H9 (cell line): ENCODE measurements around the gene NPAS2. TPM values are rescaled to one million over a fixed set of nuclear protein-coding genes. Genes with fewer than 3 reads are reported as not detected.

ENCODE experiments used
- DNase-seq: peaks from one replicate; pipeline ENCODE4 v3.0.0-alpha.2; 2017
- H2AFZ ChIP-seq: one replicate; pipeline ENCODE4 v1.6.1; 2013; ENCODE audit warnings: mild to moderate bottlenecking, low read length, control low read depth, moderate library complexity
- H2AK5ac ChIP-seq: 2 replicates; pipeline ENCODE4 v1.6.1; 2013; ENCODE audit warnings: low read length, control low read depth, mixed read lengths; ENCODE audit not compliant: insufficient read length
- H2BK120ac ChIP-seq: one replicate; pipeline ENCODE4 v1.6.1; 2013; ENCODE audit warnings: low read depth, mild to moderate bottlenecking, low read length, control low read depth, inconsistent platforms; ENCODE audit not compliant: poor library complexity, severe bottlenecking
- H2BK12ac ChIP-seq: 2 replicates; pipeline ENCODE4 v1.6.1; 2013; ENCODE audit warnings: low read length, control low read depth, mixed read lengths, low read depth; ENCODE audit not compliant: insufficient read length
- H2BK15ac ChIP-seq: 2 replicates; pipeline ENCODE4 v1.6.1; 2013; ENCODE audit warnings: low read depth, low read length, control low read depth
- H2BK20ac ChIP-seq: one replicate; pipeline ENCODE4 v1.6.1; 2013; ENCODE audit warnings: low read depth, mild to moderate bottlenecking, low read length, control low read depth, inconsistent platforms; ENCODE audit not compliant: poor library complexity, severe bottlenecking
- H2BK5ac ChIP-seq: 2 replicates; pipeline ENCODE4 v1.6.1; 2013; ENCODE audit warnings: low read length, control low read depth, mixed read lengths; ENCODE audit not compliant: insufficient read length
- H3K14ac ChIP-seq: 2 replicates; pipeline ENCODE4 v1.6.1; 2013; ENCODE audit warnings: low read length, control low read depth; ENCODE audit not compliant: insufficient read depth
- H3K18ac ChIP-seq: 2 replicates; pipeline ENCODE4 v1.6.1; 2013; ENCODE audit warnings: low read depth, mild to moderate bottlenecking, mixed read lengths, low read length, control low read depth; ENCODE audit not compliant: insufficient read length
- H3K23ac ChIP-seq: 2 replicates; pipeline ENCODE4 v1.6.1; 2013; ENCODE audit warnings: low read length, control low read depth, mixed read lengths, low read depth; ENCODE audit not compliant: insufficient read length
- H3K23me2 ChIP-seq: 2 replicates; pipeline ENCODE4 v1.6.1; 2013; ENCODE audit warnings: low read depth, mild to moderate bottlenecking, mixed read lengths, low read length, control low read depth; ENCODE audit not compliant: insufficient read length, poor library complexity, severe bottlenecking
- H3K27ac ChIP-seq: 2 replicates; pipeline ENCODE4 v1.5.1; 2013; ENCODE audit warnings: low read length, control low read depth, mixed read lengths, low read depth; ENCODE audit not compliant: insufficient read length
- H3K27me3 ChIP-seq: 2 replicates; pipeline ENCODE4 v1.6.1; 2013; ENCODE audit warnings: low read length, control low read depth, inconsistent platforms; ENCODE audit not compliant: insufficient read depth
- H3K4ac ChIP-seq: 2 replicates; pipeline ENCODE4 v1.6.1; 2013; ENCODE audit warnings: low read depth, mild to moderate bottlenecking, control low read depth, inconsistent platforms, low read length, moderate library complexity
- H3K4me1 ChIP-seq: 2 replicates; pipeline ENCODE4 v1.6.1; 2013; ENCODE audit warnings: low read length, control low read depth, inconsistent platforms; ENCODE audit not compliant: insufficient read depth
- H3K4me2 ChIP-seq: 2 replicates; pipeline ENCODE4 v1.6.1; 2013; ENCODE audit warnings: low read length, control low read depth, mixed read lengths; ENCODE audit not compliant: insufficient read length, insufficient read depth
- H3K56ac ChIP-seq: 2 replicates; pipeline ENCODE4 v1.6.1; 2013; ENCODE audit warnings: low read depth, mild to moderate bottlenecking, mixed read lengths, low read length, control low read depth; ENCODE audit not compliant: insufficient read length
- H3K79me1 ChIP-seq: 2 replicates; pipeline ENCODE4 v1.6.1; 2013; ENCODE audit warnings: low read depth, mild to moderate bottlenecking, moderate library complexity, low read length, control low read depth, inconsistent platforms; ENCODE audit not compliant: insufficient read depth, poor library complexity, severe bottlenecking
- H3K79me2 ChIP-seq: 2 replicates; pipeline ENCODE4 v1.6.1; 2013; ENCODE audit warnings: low read length, control low read depth, inconsistent platforms; ENCODE audit not compliant: insufficient read depth
- H3K9ac ChIP-seq: 2 replicates; pipeline ENCODE4 v1.6.1; 2013; ENCODE audit warnings: low read length, control low read depth, mixed read lengths; ENCODE audit not compliant: insufficient read length; ENCODE audit errors: extremely low read depth
- H3K9me3 ChIP-seq: one replicate; pipeline ENCODE4 v1.6.1; 2013; ENCODE audit warnings: low read depth, low read length, inconsistent platforms; ENCODE audit not compliant: control insufficient read depth
- H3T11ph ChIP-seq: one replicate; pipeline ENCODE4 v1.6.1; 2013; ENCODE audit warnings: mild to moderate bottlenecking, low read length, control low read depth, inconsistent platforms
- H4K20me1 ChIP-seq: one replicate; pipeline ENCODE4 v1.6.1; 2013; ENCODE audit not compliant: control insufficient read depth, insufficient read length, insufficient read depth
- H4K5ac ChIP-seq: 2 replicates; pipeline ENCODE4 v1.6.1; 2013; ENCODE audit warnings: low read depth, mild to moderate bottlenecking, mixed read lengths, low read length, control low read depth; ENCODE audit not compliant: insufficient read length
- H4K8ac ChIP-seq: replicated peaks from 2 replicates; pipeline ENCODE4 v1.6.1; 2013; ENCODE audit warnings: low read length, control low read depth, mixed read lengths, low read depth; ENCODE audit not compliant: insufficient read length
- H4K91ac ChIP-seq: 2 replicates; pipeline ENCODE4 v1.6.1; 2013; ENCODE audit warnings: low read depth, mild to moderate bottlenecking, moderate library complexity, mixed read lengths, low read length, control low read depth; ENCODE audit not compliant: insufficient read length
- H3K27ac Mint-ChIP-seq, 3 experiments: 2 replicates in 2 of 3; 3 replicates in 1 of 3; pipeline ENCODE4 v1.8.0; 2020 to 2021; ENCODE audit warnings: mixed read lengths in 3 of 3, mild to moderate bottlenecking in 1 of 3, moderate library complexity in 1 of 3
- H3K27me3 Mint-ChIP-seq: 2 replicates; pipeline ENCODE4 v1.8.0; 2021; ENCODE audit warnings: low read depth, mild to moderate bottlenecking, moderate library complexity, mixed read lengths
- H3K36me3 Mint-ChIP-seq, 3 experiments: 2 replicates in 2 of 3; 3 replicates in 1 of 3; pipeline ENCODE4 v1.8.0; 2020 to 2021; ENCODE audit warnings: low read depth in 3 of 3, mixed read lengths in 3 of 3; ENCODE audit not compliant: insufficient read depth in 1 of 3
- H3K4me1 Mint-ChIP-seq, 2 experiments: 2 replicates each; pipeline ENCODE4 v1.8.0; 2020; ENCODE audit warnings: mixed read lengths in 2 of 2
- H3K4me3 Mint-ChIP-seq, 2 experiments: 2 replicates in 1 of 2; 3 replicates in 1 of 2; pipeline ENCODE4 v1.8.0; 2020 to 2021; ENCODE audit warnings: mild to moderate bottlenecking in 2 of 2, mixed read lengths in 2 of 2, moderate library complexity in 1 of 2
- H3K9me3 Mint-ChIP-seq, 2 experiments: 2 replicates in 1 of 2; 3 replicates in 1 of 2; pipeline ENCODE4 v1.8.0; 2020; ENCODE audit warnings: mild to moderate bottlenecking in 2 of 2, mixed read lengths in 2 of 2, moderate library complexity in 1 of 2
- WGBS: extraction: QIAGEN DNeasy Blood & Tissue Kit; methylation state at CpG from one replicate; pipeline ENCODE4 v1.1.7; 2013; ENCODE audit warnings: missing lambda C conversion rate, low lambda C conversion rate, mixed read lengths; ENCODE audit not compliant: insufficient read length; ENCODE audit errors: extremely low coverage; 5-methylcytosine and 5-hydroxymethylcytosine counted together
- total RNA-seq: library from RNA; stranded (reverse); gene quantifications from 2 replicates; pipeline ENCODE4 v1.2.1, GENCODE V29; 2021
- TF ChIP-seq, protein P1 (sequence below): fragments of 200-600 bp; sonication (generic); conservative IDR thresholded peaks from 3 replicates; pipeline ENCODE4 v1.8.0; 2021; ENCODE audit warnings: antibody characterized with exemption, mild to moderate bottlenecking

Gene NPAS2
- total RNA-seq, 1 experiment from 2014 or later: 1.3 TPM

DNA sequence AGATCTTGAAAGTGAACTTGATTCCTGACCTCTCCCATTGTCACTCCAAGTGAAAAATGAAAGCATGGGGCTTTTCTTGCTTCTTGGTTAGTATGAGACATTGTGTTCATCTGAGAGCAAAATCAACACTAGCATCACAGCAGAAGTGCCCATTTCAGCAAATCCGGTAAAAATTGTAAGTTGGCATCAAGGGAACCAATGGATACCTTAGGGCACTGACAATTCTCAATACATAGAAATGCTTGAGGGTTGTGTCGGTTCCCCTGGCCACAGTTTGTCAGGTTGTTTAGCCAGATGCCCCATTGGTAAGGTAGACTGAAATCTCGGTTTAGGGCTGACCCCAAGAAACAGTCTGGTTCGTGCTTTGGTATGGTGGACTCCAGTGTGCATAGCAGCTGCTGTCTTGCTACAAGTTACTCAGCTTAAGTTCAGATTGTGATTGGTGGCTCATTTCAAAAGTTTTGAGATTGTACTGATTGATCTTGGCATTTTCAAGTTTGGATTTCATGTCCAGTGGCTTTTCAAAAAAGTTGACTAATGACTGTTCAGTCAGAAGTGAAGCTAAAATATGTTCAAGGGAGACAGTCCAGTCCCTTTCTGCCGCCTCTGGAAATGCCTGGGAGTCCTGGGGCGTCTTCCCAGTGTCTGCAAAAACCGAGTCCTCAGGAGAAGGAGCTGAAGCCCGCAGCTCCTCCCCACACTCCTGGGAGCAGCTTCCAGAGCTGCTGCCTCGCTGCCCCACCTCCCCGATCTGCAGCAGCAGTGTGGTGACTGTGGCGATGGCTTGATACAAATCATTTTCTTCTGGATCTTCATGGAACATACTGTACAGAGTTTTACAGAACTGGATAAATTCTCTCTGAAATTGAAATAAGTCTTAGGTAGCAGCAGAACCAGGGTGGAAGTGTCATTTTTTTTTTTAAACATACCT, 187.7 kb downstream of the NPAS2 start:
- Histone ChIP-seq H3T11ph (no peak overlapping the region), H4K5ac (no peak overlapping the region), H4K91ac (no peak overlapping the region), H4K20me1 (no peaks in the 10 kb centered on the region), H2AK5ac (no peak overlapping the region), H3K4ac (no peak overlapping the region), H2BK5ac (no peak overlapping the region), H3K14ac (no peak overlapping the region), H3K4me2 (no peak overlapping the region), H2BK120ac (no peak overlapping the region), H3K18ac (no peak overlapping the region), H3K9ac (no peak overlapping the region), H3K9me3 (no peaks in the 10 kb centered on the region), H2BK20ac (no peak overlapping the region), H2BK12ac (no peak overlapping the region), H3K27me3 (no peaks in the 10 kb centered on the region), H4K8ac (no peak overlapping the region), H3K4me1 (peaks cover 3% of the 10 kb centered on the region; the same call in 1 of the 2 replicates), H3K23me2 (peaks cover 4% of the 10 kb centered on the region), H2AFZ (no peak overlapping the region), H3K79me2 (peaks cover 12% of the 10 kb centered on the region; the same call in 1 of the 2 replicates), H3K56ac (no peak overlapping the region), H3K79me1 (no peaks in the 10 kb centered on the region), H2BK15ac (no peak overlapping the region), H3K27ac (peak overlapping the region; percentile 25), H3K23ac (no peak overlapping the region)
- Mint-ChIP-seq H3K4me1 (peaks cover 30 to 39% of the 10 kb centered on the region in 2 experiments), H3K27ac (peak overlapping the region in 2 of 3 experiments; percentile 51 to 62; a peak in 5 of 7 replicates), H3K27me3 (no peaks in the 10 kb centered on the region; the same call in 1 of the 2 replicates), H3K4me3 (peak overlapping the region in 1 of 2 experiments; percentile 19; a peak in 3 of 5 replicates), H3K9me3 (peaks cover 5% of the 10 kb centered on the region in 2 experiments; a peak in 4 of 5 replicates), H3K36me3 (peaks cover 64 to 87% (median 85%) of the 10 kb centered on the region in 3 experiments)
- no CpG with 5 or more reads among the region's 11 CpGs for WGBS
- TF ChIP-seq, protein P1, sequence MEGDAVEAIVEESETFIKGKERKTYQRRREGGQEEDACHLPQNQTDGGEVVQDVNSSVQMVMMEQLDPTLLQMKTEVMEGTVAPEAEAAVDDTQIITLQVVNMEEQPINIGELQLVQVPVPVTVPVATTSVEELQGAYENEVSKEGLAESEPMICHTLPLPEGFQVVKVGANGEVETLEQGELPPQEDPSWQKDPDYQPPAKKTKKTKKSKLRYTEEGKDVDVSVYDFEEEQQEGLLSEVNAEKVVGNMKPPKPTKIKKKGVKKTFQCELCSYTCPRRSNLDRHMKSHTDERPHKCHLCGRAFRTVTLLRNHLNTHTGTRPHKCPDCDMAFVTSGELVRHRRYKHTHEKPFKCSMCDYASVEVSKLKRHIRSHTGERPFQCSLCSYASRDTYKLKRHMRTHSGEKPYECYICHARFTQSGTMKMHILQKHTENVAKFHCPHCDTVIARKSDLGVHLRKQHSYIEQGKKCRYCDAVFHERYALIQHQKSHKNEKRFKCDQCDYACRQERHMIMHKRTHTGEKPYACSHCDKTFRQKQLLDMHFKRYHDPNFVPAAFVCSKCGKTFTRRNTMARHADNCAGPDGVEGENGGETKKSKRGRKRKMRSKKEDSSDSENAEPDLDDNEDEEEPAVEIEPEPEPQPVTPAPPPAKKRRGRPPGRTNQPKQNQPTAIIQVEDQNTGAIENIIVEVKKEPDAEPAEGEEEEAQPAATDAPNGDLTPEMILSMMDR: no peak
- DNase-seq: no peak
